GM19463 (cell line): ENCODE measurements around the gene PPARD.
"Not testable (repeated sequence)": the region's sequence is repeated elsewhere in the genome, so short reads cannot be mapped to it uniquely, and the experiment has no call there.

Source experiments
- ATAC-seq: cut with Tn5 transposase; IDR thresholded peaks from one replicate; pipeline ENCODE4 v1.9.1; 2021; ENCODE audit warnings: mild to moderate bottlenecking, moderate library complexity; ENCODE audit not compliant: unreplicated experiment

PPARD gene

DNA sequence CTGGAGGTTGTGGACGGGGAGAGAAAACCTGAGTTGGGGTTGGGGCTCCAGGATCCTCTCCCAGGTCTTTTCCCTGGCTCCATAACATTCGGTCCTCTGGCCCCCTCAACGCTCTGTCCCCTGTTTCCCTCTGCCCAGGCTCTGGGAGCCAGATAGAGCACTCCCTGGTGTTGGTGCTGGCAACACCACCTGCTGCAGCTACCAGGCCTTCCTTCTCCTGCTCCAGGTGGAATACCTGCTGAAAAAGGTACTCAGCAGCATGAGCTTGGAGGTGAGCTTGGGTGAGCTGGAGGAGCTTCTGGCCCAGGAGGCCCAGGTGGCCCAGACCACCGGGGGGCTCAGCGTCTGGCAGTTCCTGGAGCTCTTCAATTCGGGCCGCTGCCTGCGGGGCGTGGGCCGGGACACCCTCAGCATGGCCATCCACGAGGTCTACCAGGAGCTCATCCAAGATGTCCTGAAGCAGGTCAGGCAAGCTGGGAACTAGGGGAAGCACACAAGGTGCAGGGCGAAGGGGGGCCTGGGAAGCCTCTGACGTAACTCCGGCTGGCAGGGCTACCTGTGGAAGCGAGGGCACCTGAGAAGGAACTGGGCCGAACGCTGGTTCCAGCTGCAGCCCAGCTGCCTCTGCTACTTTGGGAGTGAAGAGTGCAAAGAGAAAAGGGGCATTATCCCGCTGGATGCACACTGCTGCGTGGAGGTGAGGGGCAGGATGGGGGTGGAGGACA lies 30.1 kb upstream of the PPARD start:
- ATAC-seq, result no peak

GRCh38 chr6:35312807-35313206 lies 29.6 kb upstream of the PPARD start:
- ATAC-seq, result no peak

DNA sequence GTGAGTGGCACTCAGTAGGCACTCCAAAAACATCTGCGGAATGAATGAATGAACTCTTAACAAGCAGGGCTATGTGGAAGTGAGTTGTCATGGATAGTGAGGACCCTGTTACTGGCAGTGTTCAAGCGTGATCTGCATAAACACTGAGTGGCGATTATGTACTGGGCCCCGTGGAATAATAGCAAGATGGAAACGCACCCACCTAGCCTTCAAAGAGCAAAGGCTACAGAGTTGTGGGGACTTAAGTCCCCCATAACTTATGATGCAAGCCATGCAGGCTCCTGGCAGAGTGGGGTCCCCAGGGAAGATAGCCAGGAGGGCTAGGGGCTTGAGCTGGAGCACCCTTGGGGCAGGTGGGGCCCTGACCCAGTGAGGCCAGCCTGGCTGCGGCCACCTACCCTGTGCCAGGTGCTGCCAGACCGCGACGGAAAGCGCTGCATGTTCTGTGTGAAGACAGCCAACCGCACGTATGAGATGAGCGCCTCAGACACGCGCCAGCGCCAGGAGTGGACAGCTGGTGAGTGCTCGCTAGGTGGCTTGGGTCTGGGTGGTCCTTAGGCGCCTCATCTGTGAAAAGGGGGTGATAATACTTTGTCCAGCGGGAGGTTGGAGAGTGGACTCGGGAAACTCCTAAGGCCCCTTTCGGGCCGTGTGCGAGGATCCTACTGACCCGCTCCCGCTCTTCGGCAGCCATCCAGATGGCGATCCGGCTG lies 24.7 kb upstream of the PPARD start:
- no peak for ATAC-seq

- ATAC-seq, result no peak
Observed at GRCh38 chr6:35318196-35319171, 23.9 kb upstream of the PPARD start.

DNA sequence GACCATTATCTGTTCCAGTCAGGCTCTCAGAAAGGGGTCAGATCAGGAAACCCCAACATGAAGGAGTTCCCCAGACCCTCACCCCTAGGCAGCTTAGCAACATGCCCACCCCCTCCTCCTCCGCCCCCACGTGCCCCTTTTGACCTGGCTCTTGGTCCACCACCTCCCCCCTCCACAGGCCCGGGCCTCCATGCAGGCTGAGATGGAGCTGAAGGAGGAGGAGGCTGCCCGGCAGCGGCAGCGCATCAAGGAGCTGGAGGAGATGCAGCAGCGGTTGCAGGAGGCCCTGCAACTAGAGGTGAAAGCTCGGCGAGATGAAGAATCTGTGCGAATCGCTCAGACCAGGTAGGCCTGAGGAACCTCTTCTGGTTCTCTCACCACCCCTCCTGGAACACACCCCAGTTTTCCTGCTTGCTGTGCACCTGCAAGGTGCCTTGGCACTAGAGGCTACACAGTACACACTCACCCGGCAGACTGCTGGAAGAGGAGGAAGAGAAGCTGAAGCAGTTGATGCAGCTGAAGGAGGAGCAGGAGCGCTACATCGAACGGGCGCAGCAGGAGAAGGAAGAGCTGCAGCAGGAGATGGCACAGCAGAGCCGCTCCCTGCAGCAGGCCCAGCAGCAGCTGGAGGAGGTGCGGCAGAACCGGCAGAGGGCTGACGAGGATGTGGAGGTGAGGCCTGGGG lies 22.9 kb upstream of the PPARD start:
- no peak for ATAC-seq

GRCh38 chr6:35320031-35320410 lies 22.3 kb upstream of the PPARD start:
- no peak for ATAC-seq

- ATAC-seq, result no peak
Observed at GRCh38 chr6:35321091-35321490, 21.3 kb upstream of the PPARD start.

GRCh38 chr6:35327349-35328027 lies 14.9 kb upstream of the PPARD start:
- ATAC-seq, result peak; percentile 66

DNA sequence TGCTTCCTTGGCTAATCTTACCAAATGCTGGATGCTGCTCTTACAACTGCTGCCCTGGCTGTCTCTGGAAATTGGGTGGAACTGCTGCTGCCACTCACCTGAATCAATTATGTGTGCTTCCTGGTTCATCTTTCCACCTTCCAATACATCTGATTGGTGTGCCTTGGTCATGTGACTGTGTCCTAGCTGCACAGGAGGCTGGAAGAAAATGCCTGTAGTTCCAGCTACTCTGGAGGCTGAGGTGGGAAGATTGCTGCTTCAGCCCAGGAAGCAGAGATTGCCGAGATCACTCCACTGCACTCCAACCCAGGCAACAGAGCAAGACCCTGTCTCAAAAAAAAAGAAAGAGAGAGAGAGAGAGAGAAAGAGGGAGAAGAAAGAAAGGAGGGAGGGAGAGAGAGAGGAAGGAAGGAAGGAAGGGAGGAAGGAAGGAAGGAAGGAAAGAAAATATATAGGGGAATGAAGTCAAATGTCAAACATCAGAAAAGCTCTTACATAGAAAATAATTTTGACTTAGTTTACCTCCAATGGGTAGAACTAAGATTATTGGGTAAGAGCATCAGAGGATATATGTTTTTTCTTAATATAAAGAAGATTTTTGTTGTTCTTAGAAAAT lies 14.1 kb upstream of the PPARD start:
- no peak for ATAC-seq

DNA sequence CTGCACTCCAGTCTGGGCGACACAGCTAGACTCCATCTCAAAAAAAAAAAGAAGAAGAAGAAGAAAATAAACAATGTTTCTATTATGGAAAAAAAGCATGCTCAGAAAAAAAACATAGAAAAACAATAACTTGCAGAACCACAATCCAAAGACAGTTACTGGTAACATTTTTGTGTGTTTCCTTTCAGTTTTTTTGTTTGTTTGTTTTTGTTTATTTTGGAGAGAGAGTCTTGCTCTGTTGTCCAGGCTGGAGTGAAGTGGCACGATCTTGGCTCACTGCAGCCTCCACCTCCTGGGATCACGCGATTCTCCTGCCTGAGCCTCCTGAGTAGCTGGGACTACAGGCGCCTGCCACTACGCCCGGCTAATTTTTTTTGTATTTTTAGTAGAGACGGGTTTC lies 13.4 kb upstream of the PPARD start:
- ATAC-seq, result not testable (repeated sequence)

DNA sequence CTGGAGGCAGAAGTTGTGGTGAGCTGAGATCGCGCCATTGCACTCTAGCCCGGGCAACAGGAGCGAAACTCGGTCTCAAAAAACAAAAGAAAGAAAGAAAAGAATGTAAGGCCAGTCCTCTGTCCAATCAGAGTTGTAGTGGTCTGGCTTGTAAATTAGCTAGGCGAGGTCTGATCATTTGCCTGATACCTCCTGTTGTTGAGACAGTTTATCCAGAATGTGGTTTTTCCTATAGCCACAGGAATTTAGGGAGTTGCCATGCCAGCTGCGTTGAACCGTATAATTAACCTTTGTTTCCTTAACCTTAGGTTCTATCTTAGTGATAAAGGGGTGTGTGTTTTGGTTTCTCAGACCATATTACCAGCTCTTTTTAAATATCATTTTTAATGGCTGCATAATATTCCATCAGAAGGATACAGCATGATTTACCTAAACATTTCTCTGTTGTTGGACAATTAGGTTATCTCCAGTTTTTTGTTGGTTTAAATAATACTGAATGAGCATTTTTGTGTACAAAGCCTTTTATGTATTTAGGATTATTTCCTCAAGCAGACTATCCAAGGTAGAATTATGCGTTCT lies 11.7 kb upstream of the PPARD start:
- no peak for ATAC-seq

- not testable (repeated sequence) for ATAC-seq
Observed at GRCh38 chr6:35332074-35332887, 10.1 kb upstream of the PPARD start.

GRCh38 chr6:35341557-35341956 lies 801 bp upstream of the PPARD start:
- no peak for ATAC-seq

DNA sequence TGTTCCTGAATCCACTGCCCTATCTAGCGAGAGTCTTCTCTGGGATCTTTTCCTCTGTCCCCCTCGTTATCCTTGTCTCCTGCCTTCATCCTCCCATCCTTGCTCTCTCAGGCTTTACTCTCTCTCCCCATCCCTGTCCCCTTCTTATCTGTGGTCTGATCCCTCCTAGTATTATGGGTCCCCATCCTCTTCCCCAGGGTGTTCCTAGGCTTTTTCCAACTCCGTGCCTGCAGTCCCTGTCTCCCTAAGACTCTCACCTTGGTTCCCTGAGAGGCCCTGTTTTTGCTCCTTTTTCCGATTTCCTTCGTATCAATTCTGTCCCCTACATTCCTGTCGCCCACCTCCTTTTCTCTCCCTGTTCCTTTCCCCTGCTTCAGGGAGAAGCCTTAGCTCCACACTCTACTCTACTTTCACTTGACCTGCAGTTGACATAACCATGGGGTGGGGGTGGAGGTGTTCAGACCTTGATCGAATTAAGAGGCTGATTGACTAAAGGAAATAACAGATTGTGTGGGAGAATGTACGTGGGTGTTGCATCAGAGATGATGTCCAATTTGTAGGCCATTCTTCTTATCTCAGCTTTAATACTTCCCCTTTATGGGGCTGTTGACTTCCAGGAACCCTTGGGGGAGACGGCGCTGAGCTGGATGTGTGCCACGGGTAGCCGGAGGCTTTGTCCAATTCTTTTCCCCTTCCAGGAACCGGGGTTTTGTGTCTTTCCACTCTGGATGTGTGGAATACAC lies 905 bp downstream of the PPARD start:
- no peak for ATAC-seq

GRCh38 chr6:35343835-35344550 lies 1.6 kb downstream of the PPARD start:
- no peak for ATAC-seq

DNA sequence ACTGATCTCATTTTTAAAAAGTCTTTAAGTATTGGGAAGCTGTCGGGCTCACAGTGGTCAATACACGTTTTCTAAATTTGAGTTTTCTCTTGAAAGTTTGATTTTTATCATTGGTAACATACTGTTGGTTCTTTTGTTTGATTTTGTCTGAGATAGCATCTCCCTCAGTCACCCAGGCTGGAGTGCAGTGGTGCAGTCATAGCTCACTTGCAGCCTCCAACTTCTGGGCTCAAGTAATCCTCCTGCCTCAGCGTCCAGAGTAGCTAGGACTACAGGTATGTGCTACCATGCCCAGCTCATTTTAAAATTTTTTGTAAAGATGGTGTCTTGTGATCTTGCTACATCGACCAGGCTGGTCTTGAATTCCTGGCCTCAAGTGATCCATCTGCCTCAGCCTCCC lies 9.1 kb downstream of the PPARD start:
- ATAC-seq, result no peak

- no peak for ATAC-seq
Observed at GRCh38 chr6:35352735-35353134, 10.4 kb downstream of the PPARD start.
